Lower leg skin (tissue), 3 donors: ENCODE data around the gene AP1G1.

Source experiments
- POLR2A ChIP-seq, 2 donors: fragments of 450-650 bp; IDR thresholded peaks; one replicate each; pipeline ENCODE4 v1.6.1; 2016 to 2017; ENCODE audit warnings: antibody characterized with exemption in 2 of 2, mild to moderate bottlenecking in 1 of 2, moderate library complexity in 1 of 2
- TF ChIP-seq, protein P1 (sequence below), 3 donors: fragments of 450-650 bp; IDR thresholded peaks; one replicate each; pipeline ENCODE4 v1.5.1; 2016; ENCODE audit warnings: antibody characterized with exemption in 3 of 3, mild to moderate bottlenecking in 3 of 3, moderate library complexity in 2 of 3

DNA sequence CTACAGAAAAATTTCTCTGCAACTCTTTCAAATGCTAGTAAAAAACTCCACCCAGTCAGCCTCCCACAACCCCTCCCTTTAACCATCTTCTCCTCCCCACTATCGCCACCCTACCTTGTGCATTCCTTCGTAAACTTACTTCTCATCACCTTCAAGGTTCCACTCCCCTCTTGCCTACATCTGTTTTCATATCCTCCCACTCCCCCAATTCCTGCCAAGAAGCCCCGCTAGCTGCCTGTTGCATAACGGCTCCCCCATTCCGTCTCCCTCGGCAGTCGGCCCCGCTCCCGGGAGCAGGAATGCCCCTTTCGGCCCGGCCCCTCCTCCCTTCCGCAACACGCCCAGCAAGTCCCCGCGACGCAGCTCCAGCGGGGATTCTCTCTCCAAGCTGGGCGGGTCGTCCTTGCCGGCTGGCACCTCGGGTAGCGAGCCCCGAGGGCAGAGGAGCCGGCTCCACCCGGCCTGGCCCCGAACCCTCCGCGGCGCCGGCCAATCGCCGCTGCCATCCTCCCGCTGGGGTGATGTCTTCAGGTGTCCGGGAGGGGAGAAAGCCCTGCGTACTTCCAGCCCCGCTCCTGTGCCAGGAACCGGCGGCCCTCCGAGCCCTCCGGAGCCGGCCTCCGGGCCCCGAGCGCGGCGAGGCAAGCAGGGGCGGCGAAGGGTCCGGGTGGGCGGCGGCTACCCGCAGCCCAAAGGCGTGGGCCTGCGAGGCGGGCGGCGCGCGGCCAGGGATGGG is 85.7 kb downstream of the AP1G1 start:
- TF ChIP-seq POLR2A (IDR thresholded peaks at IDR 0.05) = no peak
- TF ChIP-seq, protein P1, sequence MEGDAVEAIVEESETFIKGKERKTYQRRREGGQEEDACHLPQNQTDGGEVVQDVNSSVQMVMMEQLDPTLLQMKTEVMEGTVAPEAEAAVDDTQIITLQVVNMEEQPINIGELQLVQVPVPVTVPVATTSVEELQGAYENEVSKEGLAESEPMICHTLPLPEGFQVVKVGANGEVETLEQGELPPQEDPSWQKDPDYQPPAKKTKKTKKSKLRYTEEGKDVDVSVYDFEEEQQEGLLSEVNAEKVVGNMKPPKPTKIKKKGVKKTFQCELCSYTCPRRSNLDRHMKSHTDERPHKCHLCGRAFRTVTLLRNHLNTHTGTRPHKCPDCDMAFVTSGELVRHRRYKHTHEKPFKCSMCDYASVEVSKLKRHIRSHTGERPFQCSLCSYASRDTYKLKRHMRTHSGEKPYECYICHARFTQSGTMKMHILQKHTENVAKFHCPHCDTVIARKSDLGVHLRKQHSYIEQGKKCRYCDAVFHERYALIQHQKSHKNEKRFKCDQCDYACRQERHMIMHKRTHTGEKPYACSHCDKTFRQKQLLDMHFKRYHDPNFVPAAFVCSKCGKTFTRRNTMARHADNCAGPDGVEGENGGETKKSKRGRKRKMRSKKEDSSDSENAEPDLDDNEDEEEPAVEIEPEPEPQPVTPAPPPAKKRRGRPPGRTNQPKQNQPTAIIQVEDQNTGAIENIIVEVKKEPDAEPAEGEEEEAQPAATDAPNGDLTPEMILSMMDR (IDR thresholded peaks at IDR 0.05) = no peak
